Measurements from ENCODE around the gene TNFAIP2.

Gene TNFAIP2

DNA sequence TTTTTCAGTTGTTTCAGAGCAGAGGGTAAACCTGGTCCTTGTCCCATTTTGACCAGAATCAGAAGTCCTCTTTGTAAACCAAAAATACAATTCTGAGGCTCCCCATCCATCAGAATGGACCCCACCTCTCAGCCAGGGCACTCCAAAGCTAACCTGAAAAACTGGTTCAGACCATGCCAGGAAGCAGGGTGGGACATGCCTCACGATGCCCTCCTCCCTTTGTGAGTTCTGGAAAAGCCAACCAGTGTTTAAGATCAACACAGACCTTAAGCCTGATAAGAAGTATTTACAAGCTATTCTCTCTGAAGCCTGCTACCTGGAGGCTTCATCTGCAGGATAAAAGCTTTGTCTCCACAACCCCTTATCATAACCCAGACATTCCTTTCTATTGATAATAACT, 35.4 kb downstream of the TNFAIP2 start:
- Histone ChIP-seq H3K27ac (no peak overlapping the region), H3K4me3 (no peak overlapping the region)
- TF ChIP-seq, protein P1, sequence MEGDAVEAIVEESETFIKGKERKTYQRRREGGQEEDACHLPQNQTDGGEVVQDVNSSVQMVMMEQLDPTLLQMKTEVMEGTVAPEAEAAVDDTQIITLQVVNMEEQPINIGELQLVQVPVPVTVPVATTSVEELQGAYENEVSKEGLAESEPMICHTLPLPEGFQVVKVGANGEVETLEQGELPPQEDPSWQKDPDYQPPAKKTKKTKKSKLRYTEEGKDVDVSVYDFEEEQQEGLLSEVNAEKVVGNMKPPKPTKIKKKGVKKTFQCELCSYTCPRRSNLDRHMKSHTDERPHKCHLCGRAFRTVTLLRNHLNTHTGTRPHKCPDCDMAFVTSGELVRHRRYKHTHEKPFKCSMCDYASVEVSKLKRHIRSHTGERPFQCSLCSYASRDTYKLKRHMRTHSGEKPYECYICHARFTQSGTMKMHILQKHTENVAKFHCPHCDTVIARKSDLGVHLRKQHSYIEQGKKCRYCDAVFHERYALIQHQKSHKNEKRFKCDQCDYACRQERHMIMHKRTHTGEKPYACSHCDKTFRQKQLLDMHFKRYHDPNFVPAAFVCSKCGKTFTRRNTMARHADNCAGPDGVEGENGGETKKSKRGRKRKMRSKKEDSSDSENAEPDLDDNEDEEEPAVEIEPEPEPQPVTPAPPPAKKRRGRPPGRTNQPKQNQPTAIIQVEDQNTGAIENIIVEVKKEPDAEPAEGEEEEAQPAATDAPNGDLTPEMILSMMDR (IDR thresholded peaks at IDR 0.05): no peak
- DNase-seq (ENCODE audit: low spot score): peak; percentile 28

DNA sequence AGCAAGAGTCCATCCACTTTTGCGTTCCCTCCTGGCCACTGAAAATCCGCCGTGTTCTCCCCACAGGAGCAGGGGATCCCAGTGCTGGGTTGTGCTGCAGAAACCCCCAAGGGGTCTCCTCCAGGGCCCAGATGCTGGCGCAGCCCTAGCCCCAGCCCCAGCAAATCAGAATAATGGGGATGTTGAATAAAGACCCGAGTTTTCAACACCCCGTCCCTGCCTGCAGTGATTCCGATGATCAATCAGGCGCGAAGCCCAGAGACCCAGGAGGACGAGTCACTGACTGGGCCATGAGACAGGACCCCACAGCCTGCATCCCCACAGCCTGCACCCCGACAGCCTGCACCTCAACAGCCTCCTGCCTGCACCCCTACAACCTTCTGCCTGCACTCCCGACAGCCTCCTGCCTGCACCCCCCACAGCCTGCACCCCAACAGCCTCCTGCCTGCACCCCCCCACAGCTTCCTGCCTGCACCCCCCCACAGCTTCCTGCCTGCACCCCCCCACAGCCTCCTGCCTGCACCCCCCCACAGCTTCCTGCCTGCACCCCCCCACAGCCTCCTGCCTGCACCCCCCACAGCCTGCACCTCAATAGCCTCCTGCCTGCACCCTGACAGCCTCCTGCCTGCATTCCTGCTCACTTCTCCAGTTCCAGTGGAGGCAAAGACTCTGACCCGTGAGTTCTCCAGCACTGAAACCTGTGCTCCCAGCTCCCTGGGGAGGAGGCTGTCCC, 37.2 kb downstream of the TNFAIP2 start:
- Histone ChIP-seq H3K27ac (no peak overlapping the region), H3K4me3 (no peak overlapping the region)
- TF ChIP-seq, protein P1 (IDR thresholded peaks at IDR 0.05): no peak
- DNase-seq (ENCODE audit: low spot score): peak; percentile 55

DNA sequence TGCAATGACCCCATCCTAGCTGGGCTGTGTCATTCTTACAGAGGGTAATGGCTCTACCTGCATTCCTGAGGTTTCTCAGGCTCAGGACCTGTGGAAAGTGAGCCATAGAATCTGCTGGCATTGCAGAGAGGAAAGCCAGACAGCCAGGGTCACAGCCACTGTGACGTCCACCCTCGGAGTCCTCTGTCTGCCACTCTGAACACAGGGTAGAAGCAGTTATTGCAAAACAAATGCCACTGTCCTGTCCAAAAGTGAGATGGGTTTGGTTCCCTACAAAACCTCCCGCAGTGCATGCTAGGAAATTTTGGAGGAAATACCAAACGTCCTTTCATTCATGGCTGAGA, 37.8 kb downstream of the TNFAIP2 start:
- DNase-seq (ENCODE audit: low spot score): peak; percentile 35
- TF ChIP-seq, protein P1 (IDR thresholded peaks at IDR 0.05): no peak
- no peak overlapping the region for H3K27ac ChIP-seq
- H3K4me3 ChIP-seq: no peak overlapping the region

DNA sequence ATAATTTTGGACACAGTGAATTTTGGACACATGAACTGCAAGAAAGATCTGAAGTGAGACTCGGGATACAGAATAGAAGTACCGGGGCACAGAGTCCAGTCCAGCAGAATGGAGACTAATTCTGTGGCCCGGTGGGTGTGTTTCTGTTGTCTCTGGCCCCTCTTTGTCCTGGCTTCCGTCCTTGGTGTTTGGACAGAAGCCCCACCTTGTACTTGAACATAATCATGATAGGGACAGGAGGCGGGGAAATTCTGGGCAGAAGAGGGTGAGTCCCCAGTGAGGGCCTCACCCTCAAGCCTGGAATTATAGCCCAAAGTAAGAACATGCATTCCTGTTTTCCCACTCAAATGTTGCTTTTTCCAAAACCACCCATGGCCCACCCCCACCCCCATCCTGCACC, 39.9 kb downstream of the TNFAIP2 start:
- H3K4me3 ChIP-seq: no peak overlapping the region
- TF ChIP-seq, protein P1 (IDR thresholded peaks at IDR 0.05): no peak
- H3K27ac ChIP-seq: no peak overlapping the region
- DNase-seq (ENCODE audit: low spot score): peak; percentile 33

DNA sequence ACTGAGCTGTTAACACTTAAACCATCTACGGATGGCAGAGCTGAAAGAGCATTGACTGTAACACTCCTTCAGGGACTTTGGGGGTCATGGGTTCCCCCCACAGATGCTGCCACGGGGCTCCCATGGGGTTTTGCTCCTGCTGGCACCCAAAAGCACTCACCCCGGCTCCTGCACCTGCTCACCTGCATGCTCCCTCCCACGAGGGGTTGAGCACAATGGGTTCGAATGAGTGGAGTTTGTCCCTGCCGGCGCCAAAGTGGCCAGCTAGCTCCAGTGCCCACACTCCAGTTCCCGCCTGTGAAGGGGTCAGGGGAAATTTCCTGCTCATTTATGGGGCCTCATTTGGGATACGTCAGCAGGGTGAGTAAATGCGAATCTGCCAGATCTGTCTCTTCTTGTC, 40.7 kb downstream of the TNFAIP2 start:
- no peak overlapping the region for H3K27ac ChIP-seq
- TF ChIP-seq, protein P1 (IDR thresholded peaks at IDR 0.05): no peak
- no peak overlapping the region for H3K4me3 ChIP-seq
- DNase-seq (ENCODE audit: low spot score): no peak

DNA sequence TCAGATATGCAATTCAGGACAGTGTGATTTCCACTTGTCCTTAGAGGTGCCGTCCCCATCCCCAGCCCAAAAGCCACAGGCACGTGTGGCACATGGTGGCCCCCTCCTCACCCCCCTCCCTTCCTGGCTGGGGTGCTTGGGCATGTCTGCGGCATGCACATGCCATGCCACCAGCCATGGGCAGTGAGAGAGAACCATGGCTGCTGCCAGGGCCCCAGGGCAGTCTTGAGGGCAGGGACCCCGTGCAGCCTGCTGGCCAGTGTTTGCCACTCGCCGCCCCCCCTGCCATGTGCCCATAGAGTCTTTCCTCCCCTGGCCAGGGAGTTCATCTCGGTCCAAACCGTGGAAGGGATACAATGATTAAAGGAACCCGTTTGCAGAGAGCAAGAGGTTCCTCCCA, 41.5 kb downstream of the TNFAIP2 start:
- peak; percentile 14 for DNase-seq (ENCODE audit: low spot score)
- no peak overlapping the region for H3K27ac ChIP-seq
- TF ChIP-seq, protein P1 (IDR thresholded peaks at IDR 0.05): no peak
- no peak overlapping the region for H3K4me3 ChIP-seq

DNA sequence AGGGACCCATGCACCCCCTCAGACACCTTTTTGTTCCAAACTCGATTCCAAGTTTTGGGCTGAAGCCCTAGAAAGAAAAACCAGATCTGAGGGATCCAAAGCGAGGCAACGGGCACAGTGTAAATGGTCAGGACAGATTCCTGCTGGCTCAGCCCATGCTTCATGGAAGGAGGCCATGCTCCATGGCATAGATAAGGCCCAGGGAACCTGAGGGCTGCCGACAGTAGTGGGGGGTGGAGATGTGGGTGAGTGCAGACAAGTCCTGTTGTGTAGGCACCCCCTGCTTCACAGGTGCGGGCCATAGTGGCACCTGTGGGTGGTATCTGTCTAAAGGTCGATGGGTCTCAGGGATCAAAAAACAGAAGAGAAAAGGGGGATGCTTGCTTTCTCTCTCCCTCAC, 42.1 kb downstream of the TNFAIP2 start:
- no peak overlapping the region for H3K27ac ChIP-seq
- TF ChIP-seq, protein P1 (IDR thresholded peaks at IDR 0.05): no peak
- H3K4me3 ChIP-seq: no peak overlapping the region
- DNase-seq (ENCODE audit: low spot score): peak; percentile 46
